Right lobe of liver (tissue), 6 donors: ENCODE results near the gene GSN. TPM values are rescaled to one million over a fixed set of nuclear protein-coding genes. Genes with fewer than 3 reads are reported as not detected.

ENCODE experiments used
- ATAC-seq, 4 donors: fragments of 200-7000 bp; cut with Tn5 transposase; one replicate each; pipeline ENCODE4 v1.9.1; 2020; ENCODE audit warnings: mild to moderate bottlenecking in 4 of 4, moderate library complexity in 4 of 4
- DNase-seq, 3 donors: peaks; one replicate each; pipeline ENCODE4 v3.0.0-alpha.2; 2020
- H3K27ac ChIP-seq, 3 donors: fragments of 200-600 bp; one replicate each; pipeline ENCODE4 v1.8.0; 2022
- H3K27me3 ChIP-seq, 2 donors: fragments of 200-600 bp; one replicate each; pipeline ENCODE4 v1.8.0; 2022
- H3K36me3 ChIP-seq, 4 donors: fragments of 200-600 bp; sonication (generic) in 1 of 4; one replicate each; pipeline versions ENCODE4 v1.5.1 to v1.8.0; 2017 to 2022; ENCODE audit warnings: control low read depth in 1 of 4
- H3K4me1 ChIP-seq, 4 donors: fragments of 200-600 bp; sonication (generic) in 1 of 4; one replicate each; pipeline versions ENCODE4 v1.5.1 to v1.8.0; 2017 to 2022; ENCODE audit warnings: control low read depth in 1 of 4
- H3K4me3 ChIP-seq, 3 donors: fragments of 200-600 bp; one replicate each; pipeline ENCODE4 v1.8.0; 2022
- H3K9me3 ChIP-seq, 4 donors: fragments of 200-600 bp; sonication (generic) in 1 of 4; one replicate each; pipeline versions ENCODE4 v1.5.1 to v1.8.0; 2017 to 2022; ENCODE audit warnings: control low read depth in 1 of 4
- CTCF ChIP-seq, 4 donors: fragments of 200-600 bp in 3 of 4; fragments of 450-650 bp in 1 of 4; IDR thresholded peaks; one replicate each; pipeline versions ENCODE4 v1.5.1 to v1.8.0; 2016 to 2022; ENCODE audit warnings: antibody characterized with exemption in 4 of 4, mild to moderate bottlenecking in 2 of 4
- POLR2A ChIP-seq: fragments of 450-650 bp; IDR thresholded peaks from one replicate; pipeline ENCODE4 v1.6.1; 2017; ENCODE audit warnings: antibody characterized with exemption, mild to moderate bottlenecking
- WGBS: methylation state at CpG from one replicate; pipeline ENCODE4 v1.1.6; 2018; ENCODE audit warnings: low coverage, low lambda C conversion rate; ENCODE audit not compliant: insufficient coverage; ENCODE audit errors: missing lambda C conversion rate; 5-methylcytosine and 5-hydroxymethylcytosine counted together
- intact Hi-C, 2 donors: fragments of 100-400 bp; cut with DNase I; formaldehyde crosslinking; loops; one replicate each; pipeline versions ENCODE4 v1.11.2 to v1.14.1; 2022
- total RNA-seq, 6 experiments: library from RNA; depleted of rRNA in 2 of 6; stranded (reverse); fragments of >200 nt in 2 of 6; fragmentation: NEBNext Ultra II Directional in 3 of 6; extraction: Animal tissue kit (Norgen Biotek cat#: 25700) in 3 of 6; gene quantifications; one replicate each; pipeline versions ENCODE4 v1.1.0 to v1.2.4, GENCODE V29; 2016 to 2023
- donor health status: DM: no; HTN: yes; CAD: no.
- donor health status: DM: no; HTN: no; CAD: no.
- donor health status: DM: no; HTN: no; CAD: no.
- donor health status: DM: no; HTN: yes; CAD: no.
- donor health status: DM: no; HTN: yes; CAD: no.

The GSN gene
- total RNA-seq, 6 experiments from 2014 or later: 23.1 to 96.9 (median 38.8) TPM

- H3K9me3 ChIP-seq: no peaks in the 10 kb centered on the region
- no peaks in the 10 kb centered on the region for H3K27me3 ChIP-seq
- DNase-seq: no peak
- H3K27ac ChIP-seq: peak overlapping the region; percentile 97 to 98 (median 98)
- H3K4me1 ChIP-seq: peaks cover 0 to 65% (median 33%) of the 10 kb centered on the region in 4 donors
- no peak for ATAC-seq
- intact Hi-C loops: no loop called here
- H3K36me3 ChIP-seq: no peaks in the 10 kb centered on the region
- no peak for TF ChIP-seq POLR2A
- TF ChIP-seq CTCF (IDR thresholded peaks at IDR 0.05): no peak
- no peak overlapping the region for H3K4me3 ChIP-seq
Measured at GRCh38 chr9:121364886-121365285, 96.9 kb downstream of the GSN start.

GRCh38 chr9:121365564-121365963 lies 97.6 kb downstream of the GSN start:
- peak overlapping the region in 1 of 3 donors; percentile 9 for H3K4me3 ChIP-seq

GRCh38 chr9:121366611-121367192 lies 98.7 kb downstream of the GSN start:
- intact Hi-C loops: no loop called here
- Histone ChIP-seq H3K4me3 (peak overlapping the region; percentile 76 to 88 (median 77)), H3K36me3 (no peaks in the 10 kb centered on the region), H3K27me3 (no peaks in the 10 kb centered on the region), H3K27ac (peak overlapping the region; percentile 97 to 98 (median 98)), H3K4me1 (peaks cover 0 to 60% (median 29%) of the 10 kb centered on the region in 4 donors), H3K9me3 (no peaks in the 10 kb centered on the region)
- TF ChIP-seq CTCF (IDR thresholded peaks at IDR 0.05): no peak
- TF ChIP-seq POLR2A: no peak
- ATAC-seq (no peak), DNase-seq (no peak)
- WGBS: 41% methylated on average over 5 of the region's 5 CpGs

More at GRCh38 chr9:121365564-121365963, 97.6 kb downstream of the GSN start:
- Histone ChIP-seq H3K27ac (peak overlapping the region; percentile 97 to 98 (median 98)), H3K9me3 (no peaks in the 10 kb centered on the region), H3K4me1 (peaks cover 0 to 62% (median 30%) of the 10 kb centered on the region in 4 donors), H3K36me3 (no peaks in the 10 kb centered on the region), H3K27me3 (no peaks in the 10 kb centered on the region)
- no peak for TF ChIP-seq POLR2A
- TF ChIP-seq CTCF (IDR thresholded peaks at IDR 0.05): no peak
- WGBS: 22% methylated on average over 2 of the region's 2 CpGs
- ATAC-seq (no peak), DNase-seq (no peak)
- intact Hi-C loops: no loop called here

- intact Hi-C loops: no loop called here
- Histone ChIP-seq H3K27me3 (no peaks in the 10 kb centered on the region), H3K4me1 (peaks cover 0 to 61% (median 29%) of the 10 kb centered on the region in 4 donors), H3K4me3 (peak overlapping the region; percentile 76 to 88 (median 77)), H3K27ac (peak overlapping the region; percentile 97 to 98 (median 98)), H3K36me3 (no peaks in the 10 kb centered on the region), H3K9me3 (no peaks in the 10 kb centered on the region)
- WGBS: 4% methylated on average over 4 of the region's 4 CpGs
- ATAC-seq (peak in 1 of 4 donors; percentile 0), DNase-seq (no peak)
- TF ChIP-seq POLR2A: no peak
- TF ChIP-seq CTCF (IDR thresholded peaks at IDR 0.05): no peak
Measured at GRCh38 chr9:121367306-121368137, 99.6 kb downstream of the GSN start.
